Measurements from ENCODE around the gene MCC.

DNA sequence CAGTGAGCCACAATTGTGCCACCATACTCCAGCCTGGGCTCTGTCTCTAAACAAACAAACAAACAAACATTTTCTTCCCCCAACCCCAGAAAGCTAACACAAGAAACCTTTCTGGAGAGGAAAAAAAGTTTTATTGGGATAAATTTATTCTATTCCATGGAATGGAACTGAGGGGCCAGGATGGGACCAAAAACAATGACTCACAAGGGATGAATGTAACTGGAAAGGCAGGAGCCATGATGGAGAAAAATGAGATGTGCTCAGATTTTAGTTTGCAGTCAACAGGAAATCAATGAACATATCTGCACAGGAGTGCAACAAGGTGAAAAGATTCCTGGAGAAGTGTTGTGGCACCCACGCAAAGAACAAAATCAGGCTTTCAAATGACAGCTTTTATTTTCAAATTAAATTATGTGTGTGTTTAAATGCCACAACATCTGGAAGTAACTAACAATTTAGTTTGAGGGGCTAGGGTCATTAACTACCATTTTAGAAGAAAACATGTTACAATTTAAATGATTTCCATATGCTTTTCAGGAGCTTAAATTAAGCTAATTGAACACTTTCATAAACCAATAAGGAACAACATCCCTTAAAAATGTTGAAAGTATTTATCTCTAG is 262.0 kb downstream of the MCC start:
- TF ChIP-seq, protein P1, sequence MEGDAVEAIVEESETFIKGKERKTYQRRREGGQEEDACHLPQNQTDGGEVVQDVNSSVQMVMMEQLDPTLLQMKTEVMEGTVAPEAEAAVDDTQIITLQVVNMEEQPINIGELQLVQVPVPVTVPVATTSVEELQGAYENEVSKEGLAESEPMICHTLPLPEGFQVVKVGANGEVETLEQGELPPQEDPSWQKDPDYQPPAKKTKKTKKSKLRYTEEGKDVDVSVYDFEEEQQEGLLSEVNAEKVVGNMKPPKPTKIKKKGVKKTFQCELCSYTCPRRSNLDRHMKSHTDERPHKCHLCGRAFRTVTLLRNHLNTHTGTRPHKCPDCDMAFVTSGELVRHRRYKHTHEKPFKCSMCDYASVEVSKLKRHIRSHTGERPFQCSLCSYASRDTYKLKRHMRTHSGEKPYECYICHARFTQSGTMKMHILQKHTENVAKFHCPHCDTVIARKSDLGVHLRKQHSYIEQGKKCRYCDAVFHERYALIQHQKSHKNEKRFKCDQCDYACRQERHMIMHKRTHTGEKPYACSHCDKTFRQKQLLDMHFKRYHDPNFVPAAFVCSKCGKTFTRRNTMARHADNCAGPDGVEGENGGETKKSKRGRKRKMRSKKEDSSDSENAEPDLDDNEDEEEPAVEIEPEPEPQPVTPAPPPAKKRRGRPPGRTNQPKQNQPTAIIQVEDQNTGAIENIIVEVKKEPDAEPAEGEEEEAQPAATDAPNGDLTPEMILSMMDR (IDR thresholded peaks at IDR 0.05): no peak
- TF ChIP-seq POLR2A (IDR thresholded peaks at IDR 0.05): no peak

All from uterus (tissue), 2 donors.